ENCODE results near the gene TOPAZ1. TPM values are rescaled to one million over a fixed set of nuclear protein-coding genes. Genes with fewer than 3 reads are reported as not detected.

The TOPAZ1 gene
- total and polyA plus RNA-seq, 2 of the 4 experiments (the other 2 are of a cell fraction): not detected

GRCh38 chr3:44297255-44297654, 55.6 kb downstream of the TOPAZ1 start:
- Histone ChIP-seq H3K18ac (ENCODE audit: low read depth, low read length) (no peak overlapping the region), H4K91ac (ENCODE audit: insufficient read depth, low read depth, low read length) (no peak overlapping the region), H2AK5ac (ENCODE audit: low read depth, low read length) (no peak overlapping the region), H3K4me2 (ENCODE audit: low read depth, low read length) (no peak overlapping the region), H3K14ac (replicated peaks; ENCODE audit: low read depth, low read length) (no peak overlapping the region), H2BK5ac (ENCODE audit: low read depth, low read length, poor library complexity, severe bottlenecking) (no peak overlapping the region), H3K27ac (ENCODE audit: insufficient read depth, low read length) (no peak overlapping the region), H2BK20ac (ENCODE audit: low read depth, low read length) (no peak overlapping the region), H3K56ac (ENCODE audit: extremely low read depth, insufficient read depth, low read length) (no peak overlapping the region), H3K4ac (ENCODE audit: low read depth, low read length) (no peak overlapping the region), H3K4me3 (ENCODE audit: insufficient read depth, low read depth, low read length) (no peak overlapping the region), H3K27me3 (ENCODE audit: control insufficient read depth, insufficient read depth, low read length) (no peaks in the 10 kb centered on the region), H3K23ac (ENCODE audit: low read depth, low read length) (no peak overlapping the region), H3K36me3 (ENCODE audit: control insufficient read depth, insufficient read depth, low read length) (no peaks in the 10 kb centered on the region), H3K9ac (ENCODE audit: low read depth, low read length) (no peak overlapping the region), H3K79me1 (ENCODE audit: low read depth in 1 of 2, low read length in 2 of 2) (no peaks in the 10 kb centered on the region), H3K4me1 (ENCODE audit: control insufficient read depth, insufficient read depth, low read length) (no peaks in the 10 kb centered on the region), H2BK120ac (ENCODE audit: low read depth, low read length) (no peak overlapping the region), H2AK9ac (replicated peaks; ENCODE audit: low read depth, low read length, poor library complexity) (no peak overlapping the region), H3K9me1 (ENCODE audit: insufficient read depth, low read length) (no peaks in the 10 kb centered on the region), H3K9me3 (ENCODE audit: control insufficient read depth, insufficient read depth, low read length) (no peaks in the 10 kb centered on the region), H4K20me1 (ENCODE audit: insufficient read depth, low read length) (no peaks in the 10 kb centered on the region), H2AFZ (replicated peaks; ENCODE audit: low read length, poor library complexity) (no peak overlapping the region), H2BK15ac (ENCODE audit: low read depth, low read length) (no peak overlapping the region), H4K5ac (ENCODE audit: low read depth, low read length) (no peak overlapping the region), H4K8ac (ENCODE audit: low read depth in 2 of 2, low read length in 2 of 2) (no peak overlapping the region)
- ChIA-PET POLR2A (ENCODE audit: unreplicated experiment) (no interaction called here), CTCF (interaction anchor here (0.6 kb wide), 1 partner anchor 423 kb away, joined by 3 read pairs; no protein-coding TSS in a partner anchor)
- dilution Hi-C loops (cut with HindIII; ENCODE audit: low sequenced_read_pairs, unreplicated experiment) (no loop called here), intact Hi-C loops (cut with micrococcal nuclease) (no loop called here), in situ Hi-C loops (cut with MboI; ENCODE audit: low sequenced_read_pairs) (no loop called here)
- no peak for ATAC-seq (ENCODE audit: low read depth)
- BruUV-seq (replicated peaks): no TSS peak
- DNase-seq: no peak
- TF ChIP-seq FOS (IDR thresholded peaks at IDR 0.05; ENCODE audit: low read depth, low read length): no peak
- no peak for TF ChIP-seq CEBPB (IDR thresholded peaks at IDR 0.05; ENCODE audit: low read depth, low read length)
- TF ChIP-seq MAZ (IDR thresholded peaks at IDR 0.05; ENCODE audit: borderline replicate concordance, low read depth, low read length): no peak
- TF ChIP-seq NFE2L2 (IDR thresholded peaks at IDR 0.05; ENCODE audit: low read depth, low read length): no peak
- TF ChIP-seq RFX5 (IDR thresholded peaks at IDR 0.05; ENCODE audit: low read depth, low read length): no peak
- TF ChIP-seq MAFK (IDR thresholded peaks at IDR 0.05; ENCODE audit: low read depth, low read length): no peak
- TF ChIP-seq RCOR1 (IDR thresholded peaks at IDR 0.05; ENCODE audit: insufficient replicate concordance, low read length): no peak
- no peak for TF ChIP-seq BHLHE40 (IDR thresholded peaks at IDR 0.05; ENCODE audit: low read depth, low read length)
- no peak for TF ChIP-seq RAD21 (IDR thresholded peaks at IDR 0.05; ENCODE audit: low read length)
- TF ChIP-seq, protein P1, sequence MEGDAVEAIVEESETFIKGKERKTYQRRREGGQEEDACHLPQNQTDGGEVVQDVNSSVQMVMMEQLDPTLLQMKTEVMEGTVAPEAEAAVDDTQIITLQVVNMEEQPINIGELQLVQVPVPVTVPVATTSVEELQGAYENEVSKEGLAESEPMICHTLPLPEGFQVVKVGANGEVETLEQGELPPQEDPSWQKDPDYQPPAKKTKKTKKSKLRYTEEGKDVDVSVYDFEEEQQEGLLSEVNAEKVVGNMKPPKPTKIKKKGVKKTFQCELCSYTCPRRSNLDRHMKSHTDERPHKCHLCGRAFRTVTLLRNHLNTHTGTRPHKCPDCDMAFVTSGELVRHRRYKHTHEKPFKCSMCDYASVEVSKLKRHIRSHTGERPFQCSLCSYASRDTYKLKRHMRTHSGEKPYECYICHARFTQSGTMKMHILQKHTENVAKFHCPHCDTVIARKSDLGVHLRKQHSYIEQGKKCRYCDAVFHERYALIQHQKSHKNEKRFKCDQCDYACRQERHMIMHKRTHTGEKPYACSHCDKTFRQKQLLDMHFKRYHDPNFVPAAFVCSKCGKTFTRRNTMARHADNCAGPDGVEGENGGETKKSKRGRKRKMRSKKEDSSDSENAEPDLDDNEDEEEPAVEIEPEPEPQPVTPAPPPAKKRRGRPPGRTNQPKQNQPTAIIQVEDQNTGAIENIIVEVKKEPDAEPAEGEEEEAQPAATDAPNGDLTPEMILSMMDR (conservative IDR thresholded peaks at IDR 0.05; ENCODE audit: low read depth, low read length): no peak
- TF ChIP-seq SMC3 (IDR thresholded peaks at IDR 0.05; ENCODE audit: low read depth, low read length): no peak
- no peak for TF ChIP-seq POLR2A (IDR thresholded peaks at IDR 0.05; ENCODE audit: low read depth, low read length)
- TF ChIP-seq, protein P2, sequence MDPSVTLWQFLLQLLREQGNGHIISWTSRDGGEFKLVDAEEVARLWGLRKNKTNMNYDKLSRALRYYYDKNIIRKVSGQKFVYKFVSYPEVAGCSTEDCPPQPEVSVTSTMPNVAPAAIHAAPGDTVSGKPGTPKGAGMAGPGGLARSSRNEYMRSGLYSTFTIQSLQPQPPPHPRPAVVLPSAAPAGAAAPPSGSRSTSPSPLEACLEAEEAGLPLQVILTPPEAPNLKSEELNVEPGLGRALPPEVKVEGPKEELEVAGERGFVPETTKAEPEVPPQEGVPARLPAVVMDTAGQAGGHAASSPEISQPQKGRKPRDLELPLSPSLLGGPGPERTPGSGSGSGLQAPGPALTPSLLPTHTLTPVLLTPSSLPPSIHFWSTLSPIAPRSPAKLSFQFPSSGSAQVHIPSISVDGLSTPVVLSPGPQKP (IDR thresholded peaks at IDR 0.05; ENCODE audit: borderline replicate concordance, low read depth, low read length): no peak
- TF ChIP-seq MXI1 (IDR thresholded peaks at IDR 0.05; ENCODE audit: borderline replicate concordance, low read depth, low read length): no peak
- no peak for TF ChIP-seq USF2 (IDR thresholded peaks at IDR 0.05; ENCODE audit: low read depth, low read length)
- no peak for TF ChIP-seq CHD1 (IDR thresholded peaks at IDR 0.05; ENCODE audit: low read depth, low read length)

All from IMR-90 (cell line).